Measurements from ENCODE around the gene RLBP1.

RLBP1 gene

DNA sequence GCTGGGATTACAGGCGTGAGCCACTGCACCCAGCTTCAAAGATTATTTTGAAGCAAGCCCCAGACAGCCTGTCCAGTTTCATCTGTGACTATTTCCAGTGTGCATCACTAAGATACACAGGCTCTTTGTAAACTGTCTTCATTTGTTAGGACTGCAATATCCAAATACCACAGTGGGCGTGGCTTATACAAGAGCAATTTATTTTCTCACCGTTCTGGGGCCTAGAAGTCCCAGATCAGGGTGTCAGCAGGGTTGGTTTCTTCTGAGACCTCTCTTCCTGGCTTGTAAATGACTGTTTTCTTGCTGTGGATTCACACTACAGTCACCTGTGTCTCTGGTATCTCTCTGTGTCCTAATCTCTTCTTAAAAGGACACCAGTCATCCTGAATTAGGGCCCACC, 59.7 kb downstream of the RLBP1 start:
- in situ Hi-C loops (cut with HindIII; ENCODE audit: low pct_ligation_motif_present, low sequenced_read_pairs) = loop anchor here (10.0 kb wide), 1 partner anchor 107 kb away; no protein-coding TSS in a partner anchor
- TF ChIP-seq CTCF (IDR thresholded peaks at IDR 0.05; ENCODE audit: low read depth, low read length, missing control alignments) = no peak
- DNase-seq = no peak
- H3K27me3 ChIP-seq (replicated peaks) = no peaks in the 10 kb centered on the region
- H3K27ac ChIP-seq = no peak overlapping the region
- H3K36me3 ChIP-seq (replicated peaks) = peaks cover 8% of the 10 kb centered on the region
- H3K4me3 ChIP-seq (ENCODE audit: low read depth, low read length) = no peak overlapping the region

Data from brain microvascular endothelial cell (primary cell).